ENCODE measurements around the gene CWC15.
"Not testable (repeated sequence)": the region's sequence is repeated elsewhere in the genome, so short reads cannot be mapped to it uniquely, and the experiment has no call there.

CWC15 gene

DNA sequence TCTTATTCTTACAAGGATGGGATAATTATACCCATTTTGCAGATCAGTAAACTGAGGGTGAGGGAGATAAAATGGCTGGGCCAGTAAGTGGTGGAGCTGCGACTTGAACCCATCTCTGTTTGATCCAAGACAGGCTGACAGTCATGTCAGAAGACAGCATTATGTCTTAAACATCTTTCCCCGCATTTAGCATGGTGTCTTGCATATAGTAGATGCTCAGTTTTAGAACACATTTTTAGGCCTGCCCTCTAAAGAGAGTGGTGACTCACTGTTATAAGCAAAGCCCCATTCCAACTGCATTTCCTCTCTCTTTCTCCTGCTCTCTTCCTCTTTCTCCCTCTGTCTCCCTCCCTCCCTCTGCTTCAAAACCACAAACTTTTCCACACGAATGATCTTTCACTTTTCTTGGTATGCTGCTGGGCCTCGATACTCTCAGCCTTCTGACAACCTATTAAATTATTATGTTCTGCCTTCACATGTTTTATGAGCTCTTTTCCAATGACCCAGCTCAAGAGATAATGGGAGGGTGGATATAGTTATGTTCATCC is 25.2 kb downstream of the CWC15 start:
- no peak for DNase-seq

GRCh38 chr11:94946812-94947211 is 26.5 kb downstream of the CWC15 start:
- no peak for DNase-seq

GRCh38 chr11:94941131-94941530 is 32.2 kb downstream of the CWC15 start:
- DNase-seq = no peak

GRCh38 chr11:94939346-94939745 is 34.0 kb downstream of the CWC15 start:
- DNase-seq = no peak

GRCh38 chr11:94938095-94939055 is 35.0 kb downstream of the CWC15 start:
- DNase-seq = no peak

GRCh38 chr11:94934846-94935245 is 38.5 kb downstream of the CWC15 start:
- DNase-seq = no peak

- DNase-seq = no peak
Observed at GRCh38 chr11:94934362-94934761, 39.0 kb downstream of the CWC15 start.

DNA sequence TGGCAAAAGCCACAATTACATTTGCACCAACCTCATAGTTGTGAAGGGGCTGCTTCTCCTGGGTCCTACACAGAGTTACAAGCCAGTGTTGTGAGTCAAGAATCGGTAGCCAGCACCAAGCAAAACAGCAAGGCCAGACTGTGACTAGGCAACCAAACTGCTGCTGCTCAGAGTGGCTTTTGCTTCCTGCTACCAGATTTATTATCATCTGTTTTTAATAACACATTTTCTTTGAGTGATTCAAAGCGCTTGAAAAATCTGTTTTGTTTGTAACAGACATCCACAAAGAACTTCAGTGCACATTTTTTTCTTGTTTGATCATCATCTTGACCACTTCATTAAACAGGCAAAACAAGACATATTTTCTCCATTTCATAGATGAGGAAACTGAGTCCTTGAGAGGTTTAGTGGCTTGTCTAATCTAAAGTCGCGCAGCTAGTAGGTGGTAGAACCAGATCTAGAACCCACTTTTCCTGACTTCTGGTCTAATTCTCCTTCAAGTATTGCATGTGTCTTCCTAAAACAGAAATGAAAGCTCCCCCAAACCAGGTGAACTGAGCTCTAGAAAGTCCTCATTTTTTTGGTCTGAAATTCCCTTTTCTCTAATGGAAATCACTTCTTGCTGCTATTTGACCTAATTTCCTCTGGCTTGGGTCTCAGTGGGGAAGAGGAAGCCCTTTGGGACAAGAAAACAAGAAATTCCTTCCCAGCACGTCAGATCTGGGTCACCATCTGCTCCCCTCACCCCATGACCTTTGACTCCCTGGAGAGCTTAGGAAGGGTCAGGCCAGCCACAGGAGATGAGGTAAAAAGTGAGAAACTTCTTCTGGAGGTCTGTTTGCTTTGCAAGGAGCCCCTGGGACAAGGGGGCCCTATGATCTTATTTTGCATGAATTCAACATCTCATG is 39.9 kb downstream of the CWC15 start:
- DNase-seq = no peak

DNA sequence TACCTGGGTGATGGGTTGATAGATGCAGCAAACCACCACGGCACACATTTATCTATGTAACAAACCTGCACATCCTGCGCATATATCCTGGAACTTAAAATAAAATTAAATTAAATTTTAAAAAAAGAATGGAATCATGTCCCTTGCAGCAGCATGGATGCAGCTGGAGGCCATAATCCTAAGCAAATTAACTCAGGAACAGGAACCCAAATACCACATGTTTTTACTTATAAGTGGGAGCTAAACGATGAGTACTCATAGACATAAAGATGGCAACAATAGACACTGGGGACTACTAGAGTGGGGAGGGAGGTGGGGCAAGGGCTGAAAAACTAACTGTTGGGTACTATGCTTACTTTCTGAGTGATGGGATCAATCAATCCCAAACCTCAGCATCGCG is 40.9 kb downstream of the CWC15 start:
- no peak for DNase-seq

GRCh38 chr11:94932072-94932471 is 41.3 kb downstream of the CWC15 start:
- not testable (repeated sequence) for DNase-seq

- no peak for DNase-seq
Observed at GRCh38 chr11:94928117-94928990, 45.0 kb downstream of the CWC15 start.

DNA sequence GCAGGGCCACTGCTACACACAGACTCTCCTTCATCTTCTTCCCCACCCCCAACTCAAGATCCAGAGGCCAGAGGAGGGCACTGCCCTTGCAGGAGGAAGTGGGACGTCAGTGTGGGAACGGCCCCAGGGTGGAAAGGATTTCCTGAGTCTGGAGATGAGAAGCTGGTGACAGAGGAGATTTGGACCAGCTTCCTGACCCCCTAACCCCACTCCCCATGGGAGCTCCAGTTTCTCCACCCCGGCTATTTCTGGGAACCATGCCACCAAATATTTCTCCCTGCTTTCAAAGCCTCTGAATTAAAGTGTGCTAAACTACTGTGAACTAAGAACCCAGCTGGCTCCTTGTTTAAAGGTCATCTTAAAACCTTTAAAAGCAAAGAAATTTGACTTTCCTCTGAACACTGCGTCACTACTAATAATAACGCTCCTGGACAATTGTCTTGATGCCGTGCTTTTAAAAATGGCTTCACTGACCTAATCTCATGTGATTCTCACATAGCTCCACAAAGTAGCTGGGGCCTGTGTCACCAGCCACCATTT is 46.6 kb downstream of the CWC15 start:
- no peak for DNase-seq

DNA sequence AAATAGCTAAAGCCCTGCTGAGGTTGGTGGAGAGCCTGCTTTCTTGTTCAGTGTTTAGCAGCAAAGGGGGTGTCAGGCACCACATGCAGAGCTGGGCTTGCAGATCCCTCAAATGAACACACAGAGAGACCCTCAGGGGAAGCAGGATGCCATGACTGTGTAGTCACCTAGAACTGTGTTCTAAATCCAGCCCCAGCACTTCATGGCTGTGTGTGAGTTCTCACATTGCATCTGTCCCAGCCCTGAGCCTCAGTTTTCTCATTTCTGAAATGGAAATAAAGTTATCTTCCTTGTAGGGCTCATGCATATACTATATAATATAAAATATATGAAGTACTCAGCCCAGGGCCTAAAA is 47.1 kb downstream of the CWC15 start:
- no peak for DNase-seq

GRCh38 chr11:94925422-94926270 is 47.7 kb downstream of the CWC15 start:
- no peak for DNase-seq

- peak; percentile 5 for DNase-seq
Observed at GRCh38 chr11:94924612-94925011, 48.7 kb downstream of the CWC15 start.

GRCh38 chr11:94924171-94924572 is 49.2 kb downstream of the CWC15 start:
- no peak for DNase-seq

DNA sequence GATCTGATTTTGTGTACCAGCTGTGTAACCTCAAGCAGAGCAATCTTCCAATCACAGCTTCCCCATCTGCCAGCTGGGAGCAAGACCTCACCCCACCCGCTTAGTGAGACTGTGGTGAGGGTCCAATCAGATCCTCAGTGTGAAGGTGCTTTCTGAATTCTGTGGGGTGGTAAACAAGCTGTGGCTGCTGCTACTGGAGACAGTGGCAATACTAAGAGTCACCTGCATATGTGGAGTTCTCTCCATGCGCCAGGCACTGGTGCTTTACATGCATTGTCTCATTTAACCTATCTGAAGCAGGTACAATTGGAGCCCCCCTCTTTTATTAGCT is 50.4 kb downstream of the CWC15 start:
- DNase-seq = no peak

DNA sequence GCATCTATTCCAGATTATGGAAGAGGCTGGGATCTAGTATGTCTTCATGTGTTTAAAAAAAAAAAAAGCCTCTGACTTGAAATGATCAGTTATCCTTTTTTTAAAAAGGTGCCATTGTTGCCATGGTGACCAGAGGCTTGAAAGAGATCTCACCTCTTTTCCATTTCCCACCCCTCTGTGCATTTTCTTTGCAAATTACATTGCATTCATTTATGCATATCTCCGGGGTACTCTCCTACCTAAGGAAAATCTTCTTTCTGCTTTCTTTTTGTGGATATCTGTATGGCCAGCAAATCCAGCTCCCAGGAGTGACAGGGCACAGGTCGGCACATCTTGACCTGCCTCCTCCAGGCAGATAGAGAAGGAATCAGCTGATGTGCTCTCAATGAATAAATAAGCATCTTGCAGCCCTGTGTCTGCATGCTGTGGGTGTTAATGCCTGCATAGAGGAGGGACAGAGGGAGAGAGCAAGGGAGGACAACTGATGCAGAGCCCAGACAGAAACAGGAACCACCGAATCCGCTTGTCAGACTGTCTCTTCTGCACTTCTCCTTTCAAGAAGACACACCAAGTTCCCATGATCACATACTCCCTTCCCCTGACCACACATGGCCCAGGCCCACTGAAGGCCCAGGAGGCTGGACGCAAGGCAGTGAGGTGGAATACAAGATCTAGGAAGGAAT is 50.9 kb downstream of the CWC15 start:
- no peak for DNase-seq

- no peak for DNase-seq
Observed at GRCh38 chr11:94920311-94920710, 53.0 kb downstream of the CWC15 start.

GRCh38 chr11:94913718-94914394 is 59.5 kb downstream of the CWC15 start:
- not testable (repeated sequence) for DNase-seq
